HFF-Myc (cell line): ENCODE measurements around the gene PRKCA.

Source experiments
- DNase-seq: peaks from one replicate; pipeline ENCODE4 v3.0.0-alpha.2; 2011; ENCODE audit warnings: low read depth; ENCODE audit errors: extremely low read depth
- H3K4me3 ChIP-seq: replicated peaks from 2 replicates; pipeline ENCODE4 v1.5.1; 2011; ENCODE audit warnings: low read depth, mild to moderate bottlenecking, control low read depth, low read length
- TF ChIP-seq, protein P1 (sequence below): IDR thresholded peaks from 2 replicates; pipeline ENCODE4 v1.5.1; 2012; ENCODE audit warnings: mild to moderate bottlenecking, low read depth, low read length, control low read depth; ENCODE audit errors: missing control alignments

PRKCA gene

DNA sequence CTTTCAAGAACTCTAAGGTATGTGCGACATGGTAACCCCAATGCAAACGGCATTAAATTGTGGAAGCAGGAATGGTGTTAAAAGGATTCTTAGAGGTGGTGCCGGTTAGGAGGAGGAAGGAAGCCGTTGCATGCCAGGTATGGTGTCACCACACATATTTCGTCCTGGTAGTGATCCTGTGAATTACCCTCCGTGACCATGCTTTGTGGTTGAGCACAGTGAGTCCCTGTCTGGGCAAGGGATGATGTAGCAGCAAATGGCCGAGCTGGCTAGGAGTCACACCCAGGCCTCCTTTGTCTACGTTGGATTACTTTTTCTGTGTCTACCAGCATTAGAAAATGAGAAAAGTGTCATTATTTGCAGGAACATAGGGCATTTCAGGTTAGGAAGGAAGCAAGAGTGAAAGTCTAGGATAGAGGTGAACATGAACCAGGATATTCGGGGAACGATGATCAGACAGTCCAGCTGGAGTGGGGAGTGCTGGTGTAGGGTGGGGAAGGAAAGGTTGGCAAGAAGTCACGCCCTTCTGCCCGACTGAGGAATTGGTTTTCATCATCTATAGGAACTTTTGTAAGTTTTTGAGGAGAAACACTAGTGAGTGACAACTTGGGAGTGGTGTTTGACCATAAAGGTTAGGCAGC lies 123.5 kb downstream of the PRKCA start:
- DNase-seq = no peak
- TF ChIP-seq, protein P1, sequence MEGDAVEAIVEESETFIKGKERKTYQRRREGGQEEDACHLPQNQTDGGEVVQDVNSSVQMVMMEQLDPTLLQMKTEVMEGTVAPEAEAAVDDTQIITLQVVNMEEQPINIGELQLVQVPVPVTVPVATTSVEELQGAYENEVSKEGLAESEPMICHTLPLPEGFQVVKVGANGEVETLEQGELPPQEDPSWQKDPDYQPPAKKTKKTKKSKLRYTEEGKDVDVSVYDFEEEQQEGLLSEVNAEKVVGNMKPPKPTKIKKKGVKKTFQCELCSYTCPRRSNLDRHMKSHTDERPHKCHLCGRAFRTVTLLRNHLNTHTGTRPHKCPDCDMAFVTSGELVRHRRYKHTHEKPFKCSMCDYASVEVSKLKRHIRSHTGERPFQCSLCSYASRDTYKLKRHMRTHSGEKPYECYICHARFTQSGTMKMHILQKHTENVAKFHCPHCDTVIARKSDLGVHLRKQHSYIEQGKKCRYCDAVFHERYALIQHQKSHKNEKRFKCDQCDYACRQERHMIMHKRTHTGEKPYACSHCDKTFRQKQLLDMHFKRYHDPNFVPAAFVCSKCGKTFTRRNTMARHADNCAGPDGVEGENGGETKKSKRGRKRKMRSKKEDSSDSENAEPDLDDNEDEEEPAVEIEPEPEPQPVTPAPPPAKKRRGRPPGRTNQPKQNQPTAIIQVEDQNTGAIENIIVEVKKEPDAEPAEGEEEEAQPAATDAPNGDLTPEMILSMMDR = no peak

DNA sequence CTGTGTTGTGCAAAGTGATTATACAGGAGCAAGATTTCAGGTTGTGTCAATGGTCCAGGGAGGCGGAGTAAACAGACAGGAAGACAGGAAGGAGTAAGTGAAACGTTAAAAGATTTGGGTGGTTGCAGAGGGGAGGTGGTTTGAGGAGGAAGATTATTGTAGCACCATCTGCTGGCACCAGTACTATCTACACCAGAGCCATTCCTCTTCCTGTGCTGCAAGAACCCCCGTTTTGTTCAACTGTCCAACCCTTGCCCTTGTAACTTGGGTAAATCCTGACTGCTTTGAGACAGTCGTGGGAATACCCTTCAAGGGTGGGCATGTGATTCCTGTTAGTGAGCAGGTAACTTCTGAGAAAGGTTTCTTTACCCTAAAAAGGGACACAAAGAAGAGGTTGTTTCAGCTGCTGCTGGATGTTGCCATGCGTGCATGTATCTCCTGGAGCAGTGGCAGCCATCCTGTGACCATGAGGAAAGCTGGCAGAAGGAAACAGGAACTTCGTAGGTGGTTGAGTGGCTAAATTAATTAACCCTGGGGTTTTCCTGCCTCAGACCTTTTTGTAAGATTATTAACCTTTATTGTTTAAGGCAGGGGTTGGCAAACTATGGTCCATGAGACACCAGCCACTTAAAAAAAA lies 124.1 kb downstream of the PRKCA start:
- DNase-seq = no peak
- H3K4me3 ChIP-seq = no peak overlapping the region
- TF ChIP-seq, protein P1 = peak; percentile 30

More for the DNA sequence above, 123.5 kb downstream of the PRKCA start:
- H3K4me3 ChIP-seq = no peak overlapping the region

DNA sequence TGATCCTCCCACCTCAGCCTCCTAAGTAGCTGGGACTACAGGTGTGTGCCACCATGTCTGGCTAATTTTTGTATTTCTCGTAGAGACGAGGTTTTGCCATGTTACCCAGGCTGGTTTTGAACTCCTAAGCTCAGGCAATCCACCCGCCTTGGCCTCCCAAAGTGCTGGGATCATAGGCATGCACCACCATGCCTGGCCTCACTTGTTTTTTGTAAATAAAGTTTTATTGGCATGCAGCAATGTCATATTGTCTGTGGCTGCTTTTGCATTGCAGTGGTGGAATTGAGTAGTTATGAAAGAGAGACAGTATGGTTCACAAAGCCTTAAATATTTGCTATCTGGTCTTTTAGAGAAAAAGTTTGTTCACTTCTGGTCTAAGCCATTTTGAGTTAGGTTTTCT lies 124.7 kb downstream of the PRKCA start:
- DNase-seq = no peak
- TF ChIP-seq, protein P1 = no peak
- no peak overlapping the region for H3K4me3 ChIP-seq

GRCh38 chr17:66429680-66430079 lies 127.3 kb downstream of the PRKCA start:
- DNase-seq = no peak

GRCh38 chr17:66430846-66431795 lies 128.7 kb downstream of the PRKCA start:
- peak overlapping the region; percentile 21 for H3K4me3 ChIP-seq
- no peak for DNase-seq
- TF ChIP-seq, protein P1 = no peak

More at GRCh38 chr17:66429680-66430079, 127.3 kb downstream of the PRKCA start:
- no peak overlapping the region for H3K4me3 ChIP-seq
- TF ChIP-seq, protein P1 = no peak

DNA sequence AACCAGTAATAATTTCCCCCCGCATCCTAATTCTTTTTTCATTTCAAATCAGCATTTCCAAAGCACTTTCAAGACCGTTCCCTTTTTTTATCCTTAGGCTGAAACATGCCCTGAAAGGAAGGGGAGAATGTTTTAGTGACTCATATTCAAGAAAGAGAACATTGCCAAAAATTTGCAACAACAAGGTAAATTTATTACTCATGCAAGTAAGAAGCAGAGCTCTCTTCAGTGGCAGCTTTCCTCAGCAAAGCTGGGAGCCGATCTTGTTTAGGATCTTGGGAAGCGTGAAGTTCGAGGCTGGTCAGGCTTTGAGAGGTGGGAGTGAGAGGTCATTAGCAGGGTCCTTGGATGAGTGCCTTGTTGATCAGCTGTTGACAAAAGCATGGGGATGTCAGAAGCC lies 129.5 kb downstream of the PRKCA start:
- peak overlapping the region; percentile 21 for H3K4me3 ChIP-seq
- no peak for DNase-seq
- TF ChIP-seq, protein P1 = no peak
